H9 (cell line): ENCODE measurements around the gene SGMS2. TPM values are rescaled to one million over a fixed set of nuclear protein-coding genes. Genes with fewer than 3 reads are reported as not detected.
"Not testable (repeated sequence)": the region's sequence is repeated elsewhere in the genome, so short reads cannot be mapped to it uniquely, and the experiment has no call there.

ENCODE experiments used
- DNase-seq: peaks from one replicate; pipeline ENCODE4 v3.0.0-alpha.2; 2017
- H2AFZ ChIP-seq: one replicate; pipeline ENCODE4 v1.6.1; 2013; ENCODE audit warnings: mild to moderate bottlenecking, low read length, control low read depth, moderate library complexity
- H2AK5ac ChIP-seq: 2 replicates; pipeline ENCODE4 v1.6.1; 2013; ENCODE audit warnings: low read length, control low read depth, mixed read lengths; ENCODE audit not compliant: insufficient read length
- H2BK120ac ChIP-seq: one replicate; pipeline ENCODE4 v1.6.1; 2013; ENCODE audit warnings: low read depth, mild to moderate bottlenecking, low read length, control low read depth, inconsistent platforms; ENCODE audit not compliant: poor library complexity, severe bottlenecking
- H2BK12ac ChIP-seq: 2 replicates; pipeline ENCODE4 v1.6.1; 2013; ENCODE audit warnings: low read length, control low read depth, mixed read lengths, low read depth; ENCODE audit not compliant: insufficient read length
- H2BK15ac ChIP-seq: 2 replicates; pipeline ENCODE4 v1.6.1; 2013; ENCODE audit warnings: low read depth, low read length, control low read depth
- H2BK20ac ChIP-seq: one replicate; pipeline ENCODE4 v1.6.1; 2013; ENCODE audit warnings: low read depth, mild to moderate bottlenecking, low read length, control low read depth, inconsistent platforms; ENCODE audit not compliant: poor library complexity, severe bottlenecking
- H2BK5ac ChIP-seq: 2 replicates; pipeline ENCODE4 v1.6.1; 2013; ENCODE audit warnings: low read length, control low read depth, mixed read lengths; ENCODE audit not compliant: insufficient read length
- H3K14ac ChIP-seq: 2 replicates; pipeline ENCODE4 v1.6.1; 2013; ENCODE audit warnings: low read length, control low read depth; ENCODE audit not compliant: insufficient read depth
- H3K18ac ChIP-seq: 2 replicates; pipeline ENCODE4 v1.6.1; 2013; ENCODE audit warnings: low read depth, mild to moderate bottlenecking, mixed read lengths, low read length, control low read depth; ENCODE audit not compliant: insufficient read length
- H3K23ac ChIP-seq: 2 replicates; pipeline ENCODE4 v1.6.1; 2013; ENCODE audit warnings: low read length, control low read depth, mixed read lengths, low read depth; ENCODE audit not compliant: insufficient read length
- H3K23me2 ChIP-seq: 2 replicates; pipeline ENCODE4 v1.6.1; 2013; ENCODE audit warnings: low read depth, mild to moderate bottlenecking, mixed read lengths, low read length, control low read depth; ENCODE audit not compliant: insufficient read length, poor library complexity, severe bottlenecking
- H3K27ac ChIP-seq: 2 replicates; pipeline ENCODE4 v1.5.1; 2013; ENCODE audit warnings: low read length, control low read depth, mixed read lengths, low read depth; ENCODE audit not compliant: insufficient read length
- H3K27me3 ChIP-seq: 2 replicates; pipeline ENCODE4 v1.6.1; 2013; ENCODE audit warnings: low read length, control low read depth, inconsistent platforms; ENCODE audit not compliant: insufficient read depth
- H3K4ac ChIP-seq: 2 replicates; pipeline ENCODE4 v1.6.1; 2013; ENCODE audit warnings: low read depth, mild to moderate bottlenecking, control low read depth, inconsistent platforms, low read length, moderate library complexity
- H3K4me1 ChIP-seq: 2 replicates; pipeline ENCODE4 v1.6.1; 2013; ENCODE audit warnings: low read length, control low read depth, inconsistent platforms; ENCODE audit not compliant: insufficient read depth
- H3K4me2 ChIP-seq: 2 replicates; pipeline ENCODE4 v1.6.1; 2013; ENCODE audit warnings: low read length, control low read depth, mixed read lengths; ENCODE audit not compliant: insufficient read length, insufficient read depth
- H3K56ac ChIP-seq: 2 replicates; pipeline ENCODE4 v1.6.1; 2013; ENCODE audit warnings: low read depth, mild to moderate bottlenecking, mixed read lengths, low read length, control low read depth; ENCODE audit not compliant: insufficient read length
- H3K79me1 ChIP-seq: 2 replicates; pipeline ENCODE4 v1.6.1; 2013; ENCODE audit warnings: low read depth, mild to moderate bottlenecking, moderate library complexity, low read length, control low read depth, inconsistent platforms; ENCODE audit not compliant: insufficient read depth, poor library complexity, severe bottlenecking
- H3K79me2 ChIP-seq: 2 replicates; pipeline ENCODE4 v1.6.1; 2013; ENCODE audit warnings: low read length, control low read depth, inconsistent platforms; ENCODE audit not compliant: insufficient read depth
- H3K9ac ChIP-seq: 2 replicates; pipeline ENCODE4 v1.6.1; 2013; ENCODE audit warnings: low read length, control low read depth, mixed read lengths; ENCODE audit not compliant: insufficient read length; ENCODE audit errors: extremely low read depth
- H3K9me3 ChIP-seq: one replicate; pipeline ENCODE4 v1.6.1; 2013; ENCODE audit warnings: low read depth, low read length, inconsistent platforms; ENCODE audit not compliant: control insufficient read depth
- H3T11ph ChIP-seq: one replicate; pipeline ENCODE4 v1.6.1; 2013; ENCODE audit warnings: mild to moderate bottlenecking, low read length, control low read depth, inconsistent platforms
- H4K20me1 ChIP-seq: one replicate; pipeline ENCODE4 v1.6.1; 2013; ENCODE audit not compliant: control insufficient read depth, insufficient read length, insufficient read depth
- H4K5ac ChIP-seq: 2 replicates; pipeline ENCODE4 v1.6.1; 2013; ENCODE audit warnings: low read depth, mild to moderate bottlenecking, mixed read lengths, low read length, control low read depth; ENCODE audit not compliant: insufficient read length
- H4K8ac ChIP-seq: replicated peaks from 2 replicates; pipeline ENCODE4 v1.6.1; 2013; ENCODE audit warnings: low read length, control low read depth, mixed read lengths, low read depth; ENCODE audit not compliant: insufficient read length
- H4K91ac ChIP-seq: 2 replicates; pipeline ENCODE4 v1.6.1; 2013; ENCODE audit warnings: low read depth, mild to moderate bottlenecking, moderate library complexity, mixed read lengths, low read length, control low read depth; ENCODE audit not compliant: insufficient read length
- H3K27ac Mint-ChIP-seq, 3 experiments: 2 replicates in 2 of 3; 3 replicates in 1 of 3; pipeline ENCODE4 v1.8.0; 2020 to 2021; ENCODE audit warnings: mixed read lengths in 3 of 3, mild to moderate bottlenecking in 1 of 3, moderate library complexity in 1 of 3
- H3K27me3 Mint-ChIP-seq: 2 replicates; pipeline ENCODE4 v1.8.0; 2021; ENCODE audit warnings: low read depth, mild to moderate bottlenecking, moderate library complexity, mixed read lengths
- H3K36me3 Mint-ChIP-seq, 3 experiments: 2 replicates in 2 of 3; 3 replicates in 1 of 3; pipeline ENCODE4 v1.8.0; 2020 to 2021; ENCODE audit warnings: low read depth in 3 of 3, mixed read lengths in 3 of 3; ENCODE audit not compliant: insufficient read depth in 1 of 3
- H3K4me1 Mint-ChIP-seq, 2 experiments: 2 replicates each; pipeline ENCODE4 v1.8.0; 2020; ENCODE audit warnings: mixed read lengths in 2 of 2
- H3K4me3 Mint-ChIP-seq, 2 experiments: 2 replicates in 1 of 2; 3 replicates in 1 of 2; pipeline ENCODE4 v1.8.0; 2020 to 2021; ENCODE audit warnings: mild to moderate bottlenecking in 2 of 2, mixed read lengths in 2 of 2, moderate library complexity in 1 of 2
- H3K9me3 Mint-ChIP-seq, 2 experiments: 2 replicates in 1 of 2; 3 replicates in 1 of 2; pipeline ENCODE4 v1.8.0; 2020; ENCODE audit warnings: mild to moderate bottlenecking in 2 of 2, mixed read lengths in 2 of 2, moderate library complexity in 1 of 2
- CTCF ChIP-seq: fragments of 200-600 bp; sonication (generic); conservative IDR thresholded peaks from 3 replicates; pipeline ENCODE4 v1.8.0; 2021; ENCODE audit warnings: antibody characterized with exemption, mild to moderate bottlenecking
- WGBS: extraction: QIAGEN DNeasy Blood & Tissue Kit; methylation state at CpG from one replicate; pipeline ENCODE4 v1.1.7; 2013; ENCODE audit warnings: missing lambda C conversion rate, low lambda C conversion rate, mixed read lengths; ENCODE audit not compliant: insufficient read length; ENCODE audit errors: extremely low coverage; 5-methylcytosine and 5-hydroxymethylcytosine counted together
- total RNA-seq: library from RNA; stranded (reverse); gene quantifications from 2 replicates; pipeline ENCODE4 v1.2.1, GENCODE V29; 2021

Gene SGMS2
- total RNA-seq, 1 experiment from 2014 or later = 9.7 TPM

GRCh38 chr4:107922486-107923473 is 98.0 kb downstream of the SGMS2 start:
- no peak overlapping the region for H2BK5ac ChIP-seq
- no peak overlapping the region for H2BK120ac ChIP-seq
- no peak overlapping the region for H3K27ac Mint-ChIP-seq
- no peaks in the 10 kb centered on the region for H3K4me1 ChIP-seq
- H3K4ac ChIP-seq = no peak overlapping the region
- no peak overlapping the region for H2BK12ac ChIP-seq
- no peak overlapping the region for H3K56ac ChIP-seq
- H3K9ac ChIP-seq = no peak overlapping the region
- H4K8ac ChIP-seq = no peak overlapping the region
- H3K4me1 Mint-ChIP-seq = no peaks in the 10 kb centered on the region
- no peaks in the 10 kb centered on the region for H3K23me2 ChIP-seq
- H3K79me1 ChIP-seq = no peaks in the 10 kb centered on the region
- H2BK15ac ChIP-seq = no peak overlapping the region
- no peak overlapping the region for H3K18ac ChIP-seq
- no peaks in the 10 kb centered on the region for H3K79me2 ChIP-seq
- peaks cover 2 to 16% (median 7%) of the 10 kb centered on the region in 3 experiments; a peak in 6 of 7 replicates for H3K36me3 Mint-ChIP-seq
- H2AK5ac ChIP-seq = no peak overlapping the region
- no peak overlapping the region for H3T11ph ChIP-seq
- no peak overlapping the region for H2BK20ac ChIP-seq
- H3K9me3 ChIP-seq = no peaks in the 10 kb centered on the region
- no peak overlapping the region for H3K4me2 ChIP-seq
- peaks cover 6 to 19% of the 10 kb centered on the region in 2 experiments for H3K9me3 Mint-ChIP-seq
- no CpG with 5 or more reads among the region's 4 CpGs for WGBS
- no peak overlapping the region for H3K14ac ChIP-seq
- H3K4me3 Mint-ChIP-seq = no peak overlapping the region
- H4K5ac ChIP-seq = no peak overlapping the region
- H3K23ac ChIP-seq = no peak overlapping the region
- no peak overlapping the region for H4K91ac ChIP-seq
- H4K20me1 ChIP-seq = no peaks in the 10 kb centered on the region
- no peak for DNase-seq
- no peak overlapping the region for H2AFZ ChIP-seq
- TF ChIP-seq CTCF = no peak
- H3K27me3 ChIP-seq = no peaks in the 10 kb centered on the region
- peaks cover 2% of the 10 kb centered on the region; the same call in 1 of the 2 replicates for H3K27me3 Mint-ChIP-seq
- H3K27ac ChIP-seq = no peak overlapping the region

GRCh38 chr4:107925713-107926112 is 101.0 kb downstream of the SGMS2 start:
- not testable (repeated sequence) for H3K23me2 ChIP-seq, H2BK5ac ChIP-seq, H3K79me1 ChIP-seq, H3K14ac ChIP-seq, H4K5ac ChIP-seq, DNase-seq, H2BK120ac ChIP-seq, H3T11ph ChIP-seq, H2BK20ac ChIP-seq, H3K27me3 ChIP-seq, H3K9me3 Mint-ChIP-seq, H3K4me2 ChIP-seq, H3K27ac ChIP-seq, H2AFZ ChIP-seq, H2BK15ac ChIP-seq, H3K9me3 ChIP-seq, H4K91ac ChIP-seq, H3K4me1 Mint-ChIP-seq, H3K27ac Mint-ChIP-seq, H3K9ac ChIP-seq, H3K23ac ChIP-seq, H2AK5ac ChIP-seq, H3K4ac ChIP-seq, H3K79me2 ChIP-seq, H2BK12ac ChIP-seq, H4K8ac ChIP-seq, H3K4me1 ChIP-seq, H3K4me3 Mint-ChIP-seq, H3K56ac ChIP-seq, H3K18ac ChIP-seq, H4K20me1 ChIP-seq, H3K36me3 Mint-ChIP-seq
- H3K27me3 Mint-ChIP-seq = peaks cover 17% of the 10 kb centered on the region
